Measurements from ENCODE around the gene LMO7.

LMO7 gene

DNA sequence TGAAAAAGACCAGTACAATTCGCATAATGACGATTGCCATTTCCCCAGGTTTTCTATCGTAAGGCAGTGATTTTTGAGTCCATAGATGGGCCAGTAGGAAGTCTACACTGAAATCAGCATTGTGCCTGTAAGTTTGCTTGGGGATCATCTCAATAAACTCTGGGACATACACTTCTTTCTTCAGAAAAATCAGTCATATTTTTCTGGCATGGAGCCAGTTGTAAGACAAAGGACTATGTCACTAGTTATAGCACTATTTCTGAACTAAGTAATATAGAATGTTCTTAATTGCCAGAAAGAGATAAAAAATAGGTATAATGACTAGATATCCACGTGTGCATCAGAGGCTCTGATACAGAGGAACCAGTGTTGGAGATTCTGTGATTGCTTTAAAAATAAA is 243.5 kb downstream of the LMO7 start:
- in situ Hi-C loops (cut with HindIII; ENCODE audit: low pct_ligation_motif_present, low pct_unique_long_range_greater_than_20kb, low sequenced_read_pairs): loop anchor here (25.0 kb wide), 1 partner anchor 583 kb away; no protein-coding TSS in a partner anchor
- DNase-seq: no peak

DNA sequence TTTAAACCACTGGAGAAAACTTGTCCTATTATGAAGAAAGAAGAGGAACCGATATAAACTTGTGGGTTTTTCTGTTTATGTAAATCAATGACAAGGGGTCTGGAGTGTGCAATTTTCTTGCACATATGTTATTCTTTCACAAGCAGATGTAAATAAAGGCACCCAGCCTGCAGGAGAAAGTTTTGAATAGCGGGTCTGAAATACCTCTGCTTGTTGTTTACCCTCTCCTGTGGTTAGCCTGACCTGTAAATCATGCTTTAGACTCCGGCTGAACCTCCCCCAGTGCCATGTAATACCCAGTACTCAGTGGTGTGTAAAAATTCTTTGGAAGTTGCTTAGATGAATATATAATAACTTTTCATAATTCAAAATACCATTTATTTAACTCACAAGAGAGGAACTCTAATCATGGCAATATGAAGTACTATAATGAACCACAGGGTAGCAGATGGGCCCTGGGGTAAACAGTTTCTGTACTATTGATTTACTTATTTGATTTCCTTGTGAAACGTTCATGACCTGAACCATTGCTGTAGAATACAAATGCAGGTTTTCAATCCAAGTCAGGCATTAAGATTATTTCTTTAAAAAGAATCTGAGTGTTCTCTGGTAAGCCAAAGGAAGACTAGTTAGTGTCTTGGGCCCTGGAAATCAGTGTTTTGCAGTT is 245.1 kb downstream of the LMO7 start:
- in situ Hi-C loops (cut with HindIII; ENCODE audit: low pct_ligation_motif_present, low pct_unique_long_range_greater_than_20kb, low sequenced_read_pairs): loop anchor here (25.0 kb wide), 1 partner anchor 581 kb away; no protein-coding TSS in a partner anchor
- DNase-seq: no peak

- in situ Hi-C loops (cut with HindIII; ENCODE audit: low pct_ligation_motif_present, low pct_unique_long_range_greater_than_20kb, low sequenced_read_pairs): loop anchor here (25.0 kb wide), 1 partner anchor 580 kb away; no protein-coding TSS in a partner anchor
- DNase-seq: no peak
These were observed 246.1 kb downstream of the LMO7 start for GRCh38 chr13:75882261-75882660.

DNA sequence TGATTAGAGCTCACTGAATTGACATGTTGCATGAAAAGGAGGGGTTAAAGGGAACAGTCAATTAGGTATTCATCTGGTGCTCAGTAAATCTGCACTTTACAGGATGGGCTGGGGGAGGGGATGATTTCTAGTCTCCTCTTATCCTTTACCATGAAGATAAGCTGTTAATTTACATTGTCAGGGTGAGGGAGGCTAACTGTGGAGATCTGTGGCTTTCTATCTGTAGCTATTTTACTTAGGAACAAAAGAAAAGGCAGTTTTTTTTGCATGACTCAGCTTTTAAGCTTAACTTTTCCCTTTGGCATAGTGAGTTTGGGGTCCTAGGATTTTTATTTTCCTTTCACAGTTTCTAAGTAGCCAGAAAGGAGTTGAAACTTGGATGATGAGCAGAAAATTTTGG is 253.3 kb downstream of the LMO7 start:
- in situ Hi-C loops (cut with HindIII; ENCODE audit: low pct_ligation_motif_present, low pct_unique_long_range_greater_than_20kb, low sequenced_read_pairs): loop anchor here (25.0 kb wide), 1 partner anchor 573 kb away; no protein-coding TSS in a partner anchor
- no peak for DNase-seq

DNA sequence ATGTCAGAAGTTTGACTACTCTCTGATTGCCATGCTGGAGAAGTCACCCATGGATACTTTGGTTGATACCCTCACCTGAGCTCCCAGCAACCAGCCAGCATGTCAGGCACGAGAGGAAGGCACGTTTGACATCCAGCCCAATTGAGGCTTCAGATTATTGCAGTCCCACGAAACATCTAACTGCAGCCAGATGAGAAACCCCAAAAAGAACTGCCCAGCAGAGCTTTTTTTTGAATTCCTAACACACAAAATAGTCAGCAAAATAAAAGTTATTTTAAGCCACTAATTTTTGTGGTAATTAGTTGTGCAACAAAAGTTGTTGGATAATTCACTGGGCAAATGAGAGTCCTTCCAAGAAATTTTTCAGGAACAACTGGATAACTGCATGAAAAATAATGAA is 259.0 kb downstream of the LMO7 start:
- no peak for DNase-seq
- in situ Hi-C loops (cut with HindIII; ENCODE audit: low pct_ligation_motif_present, low pct_unique_long_range_greater_than_20kb, low sequenced_read_pairs): loop anchor here (25.0 kb wide), 1 partner anchor 567 kb away; no protein-coding TSS in a partner anchor

DNA sequence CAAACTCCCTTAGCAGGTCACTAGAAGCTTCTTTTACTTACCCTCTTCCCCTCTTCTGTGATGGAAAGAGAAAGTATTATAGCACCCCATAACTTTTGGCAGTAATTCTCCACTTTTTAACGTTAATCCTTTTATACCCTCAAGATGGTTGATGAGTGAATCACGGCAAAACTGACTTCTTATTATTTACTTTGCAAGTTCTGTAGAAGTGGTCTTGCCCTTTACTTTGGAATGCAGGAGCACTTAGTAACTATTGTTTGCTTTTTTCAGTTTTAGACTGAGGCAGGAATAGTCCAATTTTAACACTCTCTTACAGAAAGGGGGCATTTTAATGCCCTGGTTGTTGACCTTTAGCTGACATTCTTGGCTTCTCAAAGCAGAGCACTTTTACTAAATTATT is 260.1 kb downstream of the LMO7 start:
- DNase-seq: no peak
- in situ Hi-C loops (cut with HindIII; ENCODE audit: low pct_ligation_motif_present, low pct_unique_long_range_greater_than_20kb, low sequenced_read_pairs): loop anchor here (25.0 kb wide), 1 partner anchor 566 kb away; no protein-coding TSS in a partner anchor

- no peak for DNase-seq
- in situ Hi-C loops (cut with HindIII; ENCODE audit: low pct_ligation_motif_present, low pct_unique_long_range_greater_than_20kb, low sequenced_read_pairs): loop anchor here (25.0 kb wide), 1 partner anchor 565 kb away; no protein-coding TSS in a partner anchor
These were observed 261.3 kb downstream of the LMO7 start for GRCh38 chr13:75897386-75897785.

GRCh38 chr13:75901501-75901900 is 265.4 kb downstream of the LMO7 start:
- in situ Hi-C loops (cut with HindIII; ENCODE audit: low pct_ligation_motif_present, low pct_unique_long_range_greater_than_20kb, low sequenced_read_pairs): no loop called here
- no peak for DNase-seq

DNA sequence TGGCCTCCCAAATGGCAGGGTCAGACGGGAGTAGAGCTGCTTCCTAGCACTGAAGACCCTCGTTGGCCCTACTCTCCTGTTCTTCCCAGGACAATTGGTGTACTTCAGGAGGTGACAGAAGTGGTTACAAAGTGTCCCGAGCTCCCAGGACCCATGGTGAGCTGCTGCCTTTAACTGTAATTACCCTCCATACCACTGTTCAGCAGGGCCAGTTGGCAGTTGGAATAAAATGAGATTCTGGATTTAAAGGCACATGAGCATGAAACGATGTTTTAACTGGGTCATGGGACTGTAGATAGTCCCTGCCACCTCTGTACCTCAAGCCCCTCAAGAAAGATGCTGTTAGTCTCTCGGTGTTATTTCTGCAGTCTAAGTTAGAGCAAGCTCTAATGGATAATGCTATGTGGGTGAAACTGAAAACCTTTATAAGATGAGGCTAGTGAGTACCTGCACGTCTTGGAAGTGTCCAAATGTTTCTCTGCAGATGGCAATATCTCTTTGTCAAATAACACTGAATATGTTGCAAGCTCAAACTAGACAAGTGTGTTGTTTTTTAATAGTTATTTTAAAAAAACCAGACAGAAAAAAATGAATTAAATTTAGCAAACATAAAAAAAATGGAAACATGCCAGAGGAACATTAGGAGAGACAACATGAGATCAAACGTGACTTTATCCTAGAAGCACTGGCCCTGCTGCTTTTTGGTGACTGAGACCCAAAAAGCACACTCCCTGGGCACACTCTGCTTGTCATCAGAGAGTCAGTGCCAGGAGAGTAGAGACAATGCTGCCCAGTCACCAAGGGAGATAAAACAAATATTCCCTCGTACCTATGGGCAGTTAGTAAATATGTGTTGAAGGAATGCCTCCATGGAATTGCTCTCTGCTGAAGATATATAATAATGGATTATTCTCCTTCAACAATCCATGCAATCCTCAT is 266.3 kb downstream of the LMO7 start:
- in situ Hi-C loops (cut with HindIII; ENCODE audit: low pct_ligation_motif_present, low pct_unique_long_range_greater_than_20kb, low sequenced_read_pairs): no loop called here
- DNase-seq: no peak

- in situ Hi-C loops (cut with HindIII; ENCODE audit: low pct_ligation_motif_present, low pct_unique_long_range_greater_than_20kb, low sequenced_read_pairs): no loop called here
- no peak for DNase-seq
These were observed 267.9 kb downstream of the LMO7 start for GRCh38 chr13:75904012-75904411.

- in situ Hi-C loops (cut with HindIII; ENCODE audit: low pct_ligation_motif_present, low pct_unique_long_range_greater_than_20kb, low sequenced_read_pairs): no loop called here
- peak; percentile 1 for DNase-seq
These were observed 270.2 kb downstream of the LMO7 start for GRCh38 chr13:75906315-75906714.

GRCh38 chr13:75907044-75907443 is 270.9 kb downstream of the LMO7 start:
- in situ Hi-C loops (cut with HindIII; ENCODE audit: low pct_ligation_motif_present, low pct_unique_long_range_greater_than_20kb, low sequenced_read_pairs): no loop called here
- no peak for DNase-seq

DNA sequence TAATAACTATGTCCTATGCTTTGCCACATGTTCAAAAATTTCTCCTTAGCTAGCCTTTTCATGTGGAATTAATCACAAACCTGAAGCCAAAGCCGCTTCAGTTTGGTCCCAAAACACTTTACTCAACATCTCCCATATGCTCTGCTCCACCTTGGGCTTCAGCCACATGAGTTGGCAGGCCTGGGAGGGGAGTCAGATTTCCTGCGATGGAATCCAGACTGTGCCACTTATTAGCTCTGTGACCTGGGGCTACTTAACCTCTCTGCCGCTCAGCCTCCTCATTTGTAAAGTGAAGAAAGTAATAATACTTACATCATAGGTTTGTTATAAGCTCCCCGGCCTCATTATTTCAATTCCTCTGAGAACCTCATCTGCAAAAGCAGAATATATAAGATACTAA is 272.0 kb downstream of the LMO7 start:
- in situ Hi-C loops (cut with HindIII; ENCODE audit: low pct_ligation_motif_present, low pct_unique_long_range_greater_than_20kb, low sequenced_read_pairs): no loop called here
- no peak for DNase-seq
